Stimulated activated CD4-positive, alpha-beta T cell treated with anti-CD3 and anti-CD28 coated beads, TNF-alpha, amount 100 ng/mL, for 24 hours (primary cell): ENCODE measurements around the gene CBX5.
A peak's percentile ranks its signal among the peaks of the same experiment; 100 is the strongest.
"Not testable (repeated sequence)": the region's sequence is repeated elsewhere in the genome, so short reads cannot be mapped to it uniquely, and the experiment has no call there.

Source experiments
- DNase-seq, 3 experiments: peaks; one replicate each; pipeline ENCODE4 v3.0.0-alpha.2; 2020; ENCODE audit warnings: low read depth in 3 of 3

CBX5 gene

DNA sequence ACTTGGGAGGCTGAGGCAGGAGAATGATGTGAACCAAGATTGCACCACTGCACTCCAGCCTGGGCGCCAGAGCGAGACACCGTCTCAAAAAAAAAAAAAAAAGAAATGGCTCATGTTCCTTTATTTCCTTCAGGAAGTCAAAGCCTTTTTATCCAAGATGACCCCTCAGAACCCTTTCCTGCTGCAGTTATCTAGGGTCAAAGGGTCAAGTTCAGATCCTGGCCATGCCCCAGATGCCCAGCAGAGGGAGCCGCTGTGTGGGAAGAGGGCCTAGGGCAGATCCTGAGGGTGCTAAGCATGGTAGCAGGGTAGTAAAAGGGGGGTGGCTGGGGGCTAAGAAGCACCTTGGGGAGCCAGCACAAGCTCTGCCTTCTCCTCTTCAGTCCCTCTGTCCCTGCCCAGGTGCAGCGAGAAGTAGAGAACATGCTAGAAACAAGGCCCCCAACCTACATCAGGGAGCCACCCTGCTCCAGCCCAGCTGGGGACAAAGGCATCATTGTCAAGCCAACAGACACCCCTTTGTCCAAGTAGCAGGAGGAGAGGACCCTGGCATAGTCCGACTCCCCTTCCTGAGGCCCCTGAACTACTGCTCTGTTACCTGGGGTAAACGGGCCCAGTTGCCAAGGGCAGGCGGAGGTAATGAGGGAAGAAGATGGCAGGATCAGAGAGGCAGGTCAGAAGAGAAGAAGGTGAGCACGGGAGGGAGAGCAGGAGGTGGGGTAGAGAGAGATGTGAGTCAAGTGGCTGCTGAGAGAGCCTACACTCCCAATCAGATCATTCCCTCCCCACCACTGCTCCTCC is 14.4 kb upstream of the CBX5 start:
- DNase-seq = peak in 2 of 3 experiments; percentile 30 to 52

DNA sequence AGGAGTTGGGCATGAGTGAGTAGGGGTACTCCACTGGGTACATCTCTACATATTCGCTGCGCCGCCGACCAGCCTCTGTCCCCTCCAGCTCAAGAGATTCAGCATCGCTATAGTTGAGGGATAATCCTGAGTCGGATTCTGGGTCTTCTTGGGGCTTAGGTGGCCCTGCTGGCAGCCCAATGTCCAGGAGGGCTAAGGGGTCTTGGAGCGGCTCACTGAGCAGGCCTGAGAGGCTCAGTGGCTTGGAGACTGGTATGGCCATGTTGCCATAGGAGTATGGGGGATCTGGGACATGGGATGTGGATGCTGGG is 13.0 kb upstream of the CBX5 start:
- no peak for DNase-seq

DNA sequence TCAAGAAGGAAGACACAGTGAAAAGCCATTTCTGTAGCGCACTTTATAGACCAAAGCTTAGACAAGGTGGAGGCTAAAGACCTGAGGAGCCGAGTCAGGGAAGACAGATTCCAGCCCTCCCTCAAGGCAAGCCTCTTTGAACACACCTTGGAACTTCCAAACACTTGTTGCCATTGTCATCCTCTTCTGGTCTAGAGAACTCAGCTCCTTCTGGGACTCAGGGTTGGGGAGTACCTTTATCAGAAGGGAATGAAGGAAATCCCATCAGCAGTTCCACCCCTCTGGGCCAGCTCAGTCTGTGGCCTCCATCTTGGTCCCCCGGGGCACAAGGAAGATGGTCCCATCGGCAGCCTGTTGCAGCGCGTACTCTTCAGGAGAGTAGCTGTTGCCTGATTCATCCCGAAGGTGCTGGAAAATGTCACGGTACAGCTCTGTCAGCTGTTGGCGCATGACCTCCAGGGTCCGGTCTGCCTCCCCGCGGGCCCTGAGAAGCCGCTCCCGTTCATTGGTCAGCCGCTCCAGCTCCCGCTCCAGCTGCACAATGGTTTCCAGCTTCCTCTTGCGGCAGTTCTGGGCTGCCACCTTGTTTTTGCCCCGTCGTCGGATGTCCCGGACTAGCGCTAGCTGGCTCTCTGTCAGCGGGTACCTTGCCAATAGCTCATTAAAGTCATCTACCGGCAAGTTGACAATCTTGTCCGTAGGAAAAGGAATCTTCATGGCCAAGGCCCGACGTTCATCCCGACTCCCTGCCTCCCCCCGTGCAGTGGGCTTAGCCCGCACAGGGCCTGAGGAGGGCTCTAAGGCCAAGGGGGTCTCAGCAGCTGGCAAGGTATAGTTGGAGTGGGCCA is 12.4 kb upstream of the CBX5 start:
- DNase-seq = no peak

DNA sequence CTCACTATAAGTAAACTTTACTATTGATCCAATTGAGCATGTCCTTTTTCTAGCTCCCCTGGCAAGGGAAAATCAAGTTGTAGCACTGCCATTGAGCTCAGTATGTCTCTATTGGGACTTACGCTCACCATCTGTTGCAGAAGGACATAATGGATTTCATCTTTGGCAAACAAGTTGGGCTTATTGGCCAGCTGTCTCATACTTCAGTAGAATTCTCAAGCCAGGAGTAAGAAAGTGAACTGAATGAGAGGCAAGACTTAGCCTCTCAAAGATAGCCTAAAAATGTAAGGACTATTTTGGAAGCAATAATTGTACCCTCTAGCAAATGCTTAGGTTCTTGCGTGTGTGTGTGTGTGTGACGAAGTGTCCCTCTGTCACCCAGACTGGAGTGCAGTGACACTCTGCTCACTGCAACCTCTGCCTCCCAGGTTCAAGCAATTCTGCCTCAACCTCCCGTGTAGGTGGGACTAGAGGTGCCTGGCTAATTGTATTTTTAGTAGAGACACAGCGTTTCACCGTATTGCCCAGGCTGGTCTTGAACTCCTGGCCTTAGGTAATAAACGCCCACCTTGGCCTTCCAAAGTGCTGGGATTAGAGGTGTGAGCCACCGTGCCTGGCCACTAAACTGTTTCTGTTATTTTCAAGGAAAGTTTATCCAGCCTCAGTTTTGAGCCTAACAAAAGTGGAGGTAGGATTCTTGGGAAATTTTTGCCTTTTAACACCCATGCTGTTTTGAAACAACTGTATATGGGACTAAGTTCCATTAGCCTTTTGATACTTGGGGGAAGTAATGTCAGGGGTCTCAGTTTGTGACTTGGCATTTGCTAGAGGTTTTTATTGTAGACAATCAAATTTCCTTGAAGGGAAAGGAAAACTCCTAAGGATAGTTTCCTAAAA is 7.6 kb upstream of the CBX5 start:
- no peak for DNase-seq

DNA sequence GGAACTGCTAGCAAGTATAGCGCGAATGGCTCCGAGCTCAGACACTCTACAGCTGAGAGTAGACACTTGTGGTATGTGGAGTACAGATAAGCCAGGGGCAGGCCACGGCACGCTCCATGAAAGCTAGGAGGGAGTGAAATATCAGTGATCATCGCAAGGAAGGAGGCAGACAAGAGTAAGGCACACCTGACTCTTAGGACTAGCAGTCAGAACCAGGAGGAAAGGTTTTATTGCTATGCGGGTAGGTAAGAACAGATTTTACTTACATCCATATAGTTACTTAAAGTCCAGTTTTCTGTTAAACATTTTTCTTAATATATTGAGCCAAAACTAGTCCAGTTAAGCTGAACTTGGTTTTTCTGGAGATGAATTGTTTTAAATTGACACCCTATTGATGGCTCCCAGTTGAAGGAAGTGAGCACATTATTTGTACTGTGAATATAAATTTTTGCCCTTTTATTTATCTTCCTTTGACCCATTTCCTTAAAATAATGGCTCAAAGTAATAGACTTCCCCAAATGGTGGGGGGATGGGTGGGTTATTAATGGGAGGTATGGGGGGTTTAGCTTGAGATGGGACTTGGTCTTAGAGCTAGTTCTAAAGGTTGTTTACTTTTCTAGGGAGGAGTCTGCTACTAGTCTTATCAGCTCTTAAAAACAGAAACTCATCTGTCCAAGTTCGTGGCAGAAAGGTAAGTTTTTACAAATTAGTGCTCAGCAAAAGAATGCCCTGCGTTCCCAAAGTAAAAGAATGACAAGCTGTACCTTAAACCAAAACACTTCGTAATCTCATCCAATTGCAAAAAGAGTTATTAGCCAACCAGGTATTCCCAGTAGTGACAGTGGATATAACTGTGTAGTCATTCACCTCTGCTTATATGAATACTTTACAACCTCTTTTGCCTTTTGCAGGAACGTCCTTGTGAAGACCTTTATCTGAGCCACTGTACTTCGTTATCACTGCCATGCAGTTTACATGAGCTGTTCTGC is 6.4 kb upstream of the CBX5 start:
- no peak for DNase-seq

DNA sequence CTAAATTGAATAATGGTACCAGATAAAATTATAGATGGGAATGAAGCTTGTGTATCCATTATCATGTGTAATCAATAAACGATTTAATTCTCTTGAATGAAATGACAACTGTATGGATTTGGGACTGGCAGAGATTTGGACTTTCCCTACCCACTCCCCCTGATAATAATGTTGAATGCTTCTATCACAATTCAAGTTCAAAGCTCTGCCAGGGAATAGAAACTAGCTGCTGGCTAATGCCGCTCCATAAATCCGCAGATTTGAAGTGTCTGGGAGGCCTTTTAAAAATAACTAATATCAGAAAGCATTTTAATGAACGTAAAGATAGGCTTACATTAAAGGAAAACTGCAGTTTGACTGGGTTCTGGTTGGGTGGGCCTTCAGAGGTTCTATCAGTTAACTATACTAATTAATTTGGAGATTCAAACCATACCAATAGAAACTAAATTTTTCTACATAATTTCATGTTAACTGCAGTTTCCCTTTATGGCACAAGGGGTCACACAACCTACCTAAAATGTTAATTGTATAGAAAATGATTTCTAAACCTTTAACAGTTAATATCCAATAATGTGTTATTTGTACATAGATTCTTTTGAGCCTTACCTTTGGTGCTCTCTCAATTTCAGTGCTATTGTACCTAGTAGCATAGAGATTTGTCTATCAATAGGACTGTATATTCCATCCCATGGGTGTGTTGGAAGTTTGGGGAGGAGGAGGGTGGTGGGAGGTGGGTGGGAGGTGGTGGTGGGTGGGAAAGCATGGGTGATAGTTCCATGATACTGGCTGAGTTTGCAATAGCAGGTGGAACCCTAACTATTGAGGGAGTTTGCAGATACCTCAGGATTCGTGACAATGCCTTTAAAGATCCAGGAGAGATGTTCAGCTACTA is 5.5 kb upstream of the CBX5 start:
- no peak for DNase-seq

DNA sequence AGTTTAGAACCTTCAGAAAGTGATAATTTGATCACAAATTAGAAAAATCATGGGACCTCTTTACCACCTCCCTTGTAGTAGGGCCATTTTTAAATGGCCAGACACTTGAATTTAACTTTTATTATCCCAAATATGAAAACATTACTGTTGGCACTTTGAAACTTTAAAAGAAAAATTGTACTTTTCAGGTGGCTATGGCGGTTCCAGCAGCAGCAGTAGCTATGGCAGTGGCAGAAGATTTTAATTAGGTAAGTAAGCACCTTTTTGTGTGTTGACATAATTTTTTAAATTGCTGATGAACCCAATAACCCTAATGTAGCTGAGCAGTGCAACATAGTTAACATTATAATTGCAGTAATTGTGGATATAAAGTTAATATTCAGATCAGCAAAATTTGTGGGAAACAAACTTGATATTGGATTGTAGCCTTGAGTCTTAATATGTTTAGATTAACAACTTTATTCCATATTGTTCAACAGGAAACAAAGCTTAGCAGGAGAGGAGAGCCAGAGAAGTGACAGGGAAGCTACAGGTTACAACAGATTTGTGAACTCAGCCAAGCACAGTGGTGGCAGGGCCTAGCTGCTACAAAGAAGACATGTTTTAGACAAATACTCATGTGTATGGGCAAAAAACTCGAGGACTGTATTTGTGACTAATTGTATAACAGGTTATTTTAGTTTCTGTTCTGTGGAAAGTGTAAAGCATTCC is 4.3 kb upstream of the CBX5 start:
- DNase-seq = not testable (repeated sequence)

DNA sequence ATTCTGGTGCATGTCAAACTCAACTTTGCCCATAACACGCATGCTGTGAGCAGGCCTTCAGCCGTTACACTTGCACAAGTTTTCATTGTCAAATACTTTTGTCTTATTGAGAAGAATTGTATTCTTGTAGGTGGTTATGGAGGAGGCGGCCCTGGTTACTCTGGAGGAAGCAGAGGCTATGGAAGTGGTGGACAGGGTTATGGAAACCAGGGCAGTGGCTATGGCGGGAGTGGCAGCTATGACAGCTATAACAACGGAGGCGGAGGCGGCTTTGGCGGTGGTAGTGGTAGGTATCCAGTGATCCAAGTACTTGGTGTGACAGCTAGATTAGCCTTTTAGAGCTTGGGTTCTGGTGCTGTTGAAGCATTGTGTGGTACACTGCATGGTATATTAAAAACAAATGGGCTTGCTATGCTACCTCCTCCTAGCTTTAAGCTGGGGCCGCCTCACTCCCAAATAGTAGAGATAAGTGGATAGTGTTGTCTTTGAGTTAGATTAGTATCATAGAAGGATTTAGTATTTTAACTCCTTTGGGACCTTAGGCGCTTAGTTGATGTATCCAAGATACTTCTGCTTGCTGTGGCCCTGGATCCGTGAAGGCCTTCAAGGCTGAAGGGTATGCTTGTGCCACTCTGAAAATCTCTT is 3.1 kb upstream of the CBX5 start:
- DNase-seq = peak in 1 of 3 experiments; percentile 32

DNA sequence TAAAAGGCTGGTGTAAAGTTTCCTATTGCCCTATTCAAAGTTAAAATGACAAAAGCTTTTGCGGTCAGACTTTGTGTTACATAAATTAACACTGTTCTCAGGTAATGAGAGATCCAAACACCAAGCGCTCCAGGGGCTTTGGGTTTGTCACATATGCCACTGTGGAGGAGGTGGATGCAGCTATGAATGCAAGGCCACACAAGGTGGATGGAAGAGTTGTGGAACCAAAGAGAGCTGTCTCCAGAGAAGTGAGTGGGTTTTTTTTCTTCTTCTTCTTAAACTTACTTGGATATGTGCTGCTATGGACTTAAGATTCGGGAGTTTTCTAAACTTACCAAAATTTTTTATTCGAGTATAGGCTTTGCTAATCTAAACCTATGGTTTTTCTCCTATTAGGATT is 1.8 kb upstream of the CBX5 start:
- DNase-seq = not testable (repeated sequence)

DNA sequence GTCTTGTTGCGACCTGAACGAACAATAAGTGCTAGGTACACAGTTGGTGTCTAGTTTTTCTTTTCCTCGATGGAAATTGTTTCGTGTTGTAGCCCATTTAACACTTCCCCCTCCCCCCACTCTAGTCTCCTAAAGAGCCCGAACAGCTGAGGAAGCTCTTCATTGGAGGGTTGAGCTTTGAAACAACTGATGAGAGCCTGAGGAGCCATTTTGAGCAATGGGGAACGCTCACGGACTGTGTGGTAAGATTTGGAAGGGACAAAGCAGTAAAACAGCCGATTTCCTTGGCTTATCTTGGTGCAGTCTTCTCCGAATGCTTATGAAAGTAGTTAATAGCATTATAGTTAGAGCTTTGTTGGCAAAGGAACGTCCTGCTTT is 1.3 kb upstream of the CBX5 start:
- DNase-seq = not testable (repeated sequence)

DNA sequence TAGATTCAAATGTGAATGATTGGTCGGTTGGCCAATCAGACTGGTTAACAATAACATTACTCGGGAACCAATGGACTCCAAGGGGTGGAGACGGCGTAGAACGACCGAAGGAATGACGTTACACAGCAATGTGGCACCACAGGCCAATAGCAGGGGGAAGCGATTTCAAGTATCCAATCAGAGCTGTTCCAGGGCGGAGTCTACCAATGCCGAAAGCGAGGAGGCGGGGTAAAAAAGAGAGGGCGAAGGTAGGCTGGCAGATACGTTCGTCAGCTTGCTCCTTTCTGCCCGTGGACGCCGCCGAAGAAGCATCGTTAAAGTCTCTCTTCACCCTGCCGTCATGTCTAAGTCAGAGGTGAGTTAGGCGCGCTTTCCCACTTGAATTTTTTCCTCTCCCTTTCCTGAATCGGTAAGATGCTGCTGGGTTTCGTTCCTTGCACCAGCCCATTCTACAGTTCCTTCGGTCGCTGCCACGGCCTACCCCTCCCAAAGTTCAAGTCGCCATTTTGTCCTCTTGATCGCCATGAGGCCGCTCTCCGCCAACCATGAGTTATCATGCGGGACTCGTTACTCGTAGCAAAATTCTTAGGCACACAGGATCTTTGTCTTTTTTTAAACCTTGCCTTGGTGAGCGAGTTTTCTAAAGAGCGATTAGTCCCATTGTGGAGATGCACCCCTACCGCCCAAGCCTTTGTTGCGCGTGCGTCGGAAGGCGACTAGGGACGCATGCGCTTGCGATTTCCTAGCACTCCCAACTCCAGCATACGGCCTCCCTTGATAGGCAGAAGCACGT is 742 bp upstream of the CBX5 start, which contains the start of gene HNRNPA1:
Gene HNRNPA1 (plus strand): TSS at position 259 of the 793 bp plus-strand sequence. CDS start 82 bp downstream, at position 341.
- DNase-seq = peak; percentile 82 to 95 (median 90)

DNA sequence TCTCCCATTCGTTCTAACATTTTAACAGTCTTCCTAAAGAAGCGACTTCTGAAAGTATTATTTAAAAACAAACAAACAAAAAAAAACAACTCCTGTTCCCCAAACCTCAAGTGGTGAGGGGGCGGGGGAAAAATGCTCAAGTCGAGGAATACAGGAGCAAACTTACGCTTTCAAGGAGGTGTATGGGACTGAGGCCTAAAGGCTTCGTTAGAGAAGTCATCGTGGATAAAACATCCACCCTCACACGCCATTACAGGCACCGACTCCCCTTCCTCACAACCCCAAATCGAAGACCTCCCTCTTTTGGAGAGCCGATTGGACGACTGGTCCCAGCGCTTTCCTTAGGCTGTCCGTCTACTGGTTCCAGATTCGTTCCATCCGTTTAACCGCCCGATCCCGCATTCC is 693 bp downstream of the CBX5 start:
- no peak for DNase-seq

DNA sequence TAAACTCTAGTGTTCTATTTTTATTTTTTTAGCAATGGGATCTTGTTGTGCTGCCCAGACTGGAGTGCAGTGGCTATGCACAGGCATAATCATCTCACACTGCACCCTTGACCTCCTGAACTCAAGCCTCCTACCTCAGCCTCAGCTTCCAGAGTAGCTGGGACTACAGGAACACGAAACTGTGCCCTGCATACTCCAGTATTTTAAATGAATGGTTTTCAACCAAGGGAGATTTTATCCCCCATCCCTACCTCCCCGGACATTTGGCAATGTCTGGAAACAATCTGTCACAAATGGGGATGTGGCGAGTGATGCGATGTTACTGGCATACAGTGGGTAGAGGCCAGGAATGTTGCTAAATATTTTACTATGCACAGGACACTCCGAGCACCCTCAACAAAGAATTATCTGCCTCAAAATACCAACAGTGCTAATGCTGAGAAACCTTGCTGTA is 2.1 kb downstream of the CBX5 start:
- DNase-seq = no peak

DNA sequence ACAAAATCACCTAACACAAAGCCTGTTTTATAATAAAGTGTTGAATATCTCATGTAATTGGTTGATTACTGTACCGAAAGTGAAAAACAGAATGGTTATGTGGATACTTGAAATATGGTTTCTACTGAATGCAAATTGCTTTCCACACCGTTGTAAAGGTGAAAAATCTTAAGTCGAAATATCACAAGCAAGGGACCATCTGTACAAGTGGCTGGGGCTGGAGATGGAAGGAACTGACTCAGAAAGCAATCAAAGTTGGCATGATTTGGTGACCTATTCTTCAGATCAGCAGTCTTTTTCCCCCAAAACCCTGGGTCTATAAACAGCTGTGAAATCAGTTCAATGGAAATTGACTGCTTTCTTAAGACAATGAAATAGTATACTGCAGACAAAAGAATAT is 3.6 kb downstream of the CBX5 start:
- no peak for DNase-seq

DNA sequence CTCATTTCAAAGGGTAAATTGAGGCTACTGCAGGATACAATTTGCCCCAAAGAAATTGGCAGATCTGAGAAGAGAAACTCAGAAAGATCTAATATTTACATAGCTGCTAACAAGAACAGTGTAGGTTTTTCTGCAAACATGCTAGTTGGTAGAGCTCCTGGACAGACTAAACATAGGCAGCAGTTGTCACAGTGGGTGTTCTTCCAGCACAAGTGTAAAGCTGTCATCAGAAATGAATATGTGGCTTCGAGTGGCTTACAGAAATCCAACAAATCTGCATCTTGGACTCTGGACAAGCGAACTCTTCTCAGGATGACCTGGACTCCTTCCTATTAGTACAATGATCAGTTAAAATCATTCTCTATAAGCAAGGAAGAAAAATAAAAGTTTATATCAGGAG is 5.9 kb downstream of the CBX5 start:
- no peak for DNase-seq

DNA sequence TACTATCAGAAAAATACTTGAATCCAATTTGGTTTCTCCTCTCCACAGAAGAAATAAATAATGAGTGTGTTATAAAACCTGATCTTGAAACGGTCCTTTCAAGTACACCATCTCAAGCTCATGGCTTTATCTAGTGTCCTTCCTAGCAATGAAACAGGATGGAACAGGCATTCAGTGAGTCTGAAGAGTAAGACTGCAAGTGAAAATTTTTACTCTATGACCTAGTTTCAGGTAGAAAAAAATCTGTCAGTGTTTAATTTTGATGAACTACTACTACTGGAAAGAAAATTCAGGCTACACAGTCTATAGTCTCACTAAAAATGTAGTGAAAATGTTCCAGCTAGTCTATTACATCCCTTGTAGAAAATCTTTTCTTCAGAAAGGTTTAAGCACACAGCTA is 7.7 kb downstream of the CBX5 start:
- DNase-seq = no peak

DNA sequence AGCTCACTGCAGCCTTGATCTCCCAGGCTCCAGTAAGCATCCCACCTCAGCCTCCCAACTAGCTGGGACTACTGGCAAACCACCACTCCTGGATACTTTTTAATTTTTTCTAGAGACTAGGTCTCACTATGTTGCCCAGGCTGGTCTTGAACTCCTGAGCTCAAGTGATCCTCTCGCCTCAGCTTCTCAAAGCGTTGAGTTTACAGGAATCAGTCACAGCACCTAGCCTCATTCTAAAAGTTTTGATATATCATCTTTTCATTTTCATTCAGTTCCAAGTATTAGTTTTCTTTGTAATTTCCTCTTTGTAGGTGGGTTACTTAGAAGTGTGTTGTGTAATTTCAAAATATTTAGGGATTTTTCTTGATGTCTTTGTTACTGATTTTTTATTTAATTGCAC is 9.6 kb downstream of the CBX5 start:
- no peak for DNase-seq

DNA sequence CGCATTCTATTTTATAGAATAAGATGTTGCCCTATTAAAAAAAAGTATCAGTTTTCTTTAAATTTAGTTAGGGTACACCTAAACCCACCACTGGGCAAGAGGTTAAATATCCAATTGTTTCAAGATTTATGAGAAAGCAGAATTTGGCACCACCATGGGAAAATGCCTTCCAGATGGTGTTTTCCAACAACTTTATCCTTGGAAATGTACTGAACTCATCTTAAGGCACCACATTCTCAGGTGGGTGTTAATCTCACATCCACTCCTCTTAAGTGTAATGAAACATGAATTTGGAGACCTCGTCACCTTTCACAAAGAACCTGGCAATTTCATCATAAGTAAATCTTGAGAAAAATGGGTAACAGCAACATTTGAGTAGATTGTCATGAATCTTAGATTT is 13.1 kb downstream of the CBX5 start:
- no peak for DNase-seq
